ENCODE measurements around the gene PRKD1. TPM values are rescaled to one million over a fixed set of nuclear protein-coding genes. Genes with fewer than 3 reads are reported as not detected.

PRKD1 gene
- total RNA-seq, 4 donors from 2014 or later, result 3.0 to 5.4 (median 3.6) TPM

GRCh38 chr14:29601616-29602015, 326.0 kb downstream of the PRKD1 start:
- H3K4me3 ChIP-seq, result no peak overlapping the region
- no peak for DNase-seq (ENCODE audit: low spot score in 2 of 2)
- H3K36me3 ChIP-seq, result no peaks in the 10 kb centered on the region
- 76% methylated on average over 5 of the region's 5 CpGs for WGBS
- H3K27ac ChIP-seq, result no peak overlapping the region
- no peaks in the 10 kb centered on the region for H3K4me1 ChIP-seq
- no peak for TF ChIP-seq CTCF (IDR thresholded peaks at IDR 0.05)
- no peak for TF ChIP-seq POLR2A (IDR thresholded peaks at IDR 0.05)
- TF ChIP-seq POLR2AphosphoS5 (IDR thresholded peaks at IDR 0.05), result no peak
- TF ChIP-seq EP300 (IDR thresholded peaks at IDR 0.05), result no peak
- no peaks in the 10 kb centered on the region for H3K27me3 ChIP-seq
- H3K9me3 ChIP-seq, result no peaks in the 10 kb centered on the region

GRCh38 chr14:29587761-29588470, 339.7 kb downstream of the PRKD1 start:
- WGBS, result 79% methylated on average over 7 of the region's 7 CpGs
- Histone ChIP-seq H3K4me3 (no peak overlapping the region), H3K9me3 (no peaks in the 10 kb centered on the region), H3K36me3 (no peaks in the 10 kb centered on the region), H3K27me3 (no peaks in the 10 kb centered on the region), H3K27ac (no peak overlapping the region), H3K4me1 (peaks cover 3% of the 10 kb centered on the region)
- TF ChIP-seq POLR2AphosphoS5 (IDR thresholded peaks at IDR 0.05) (no peak), CTCF (IDR thresholded peaks at IDR 0.05) (no peak), POLR2A (IDR thresholded peaks at IDR 0.05) (no peak), EP300 (IDR thresholded peaks at IDR 0.05) (no peak)
- no peak for DNase-seq (ENCODE audit: low spot score in 2 of 2)

GRCh38 chr14:29587046-29587445, 340.6 kb downstream of the PRKD1 start:
- Histone ChIP-seq H3K36me3 (no peaks in the 10 kb centered on the region), H3K4me3 (no peak overlapping the region), H3K4me1 (peaks cover 3% of the 10 kb centered on the region), H3K27ac (no peak overlapping the region), H3K9me3 (no peaks in the 10 kb centered on the region), H3K27me3 (no peaks in the 10 kb centered on the region)
- no peak for DNase-seq (ENCODE audit: low spot score in 2 of 2)
- TF ChIP-seq EP300 (IDR thresholded peaks at IDR 0.05), result no peak
- TF ChIP-seq CTCF (IDR thresholded peaks at IDR 0.05), result no peak
- no peak for TF ChIP-seq POLR2AphosphoS5 (IDR thresholded peaks at IDR 0.05)
- no peak for TF ChIP-seq POLR2A (IDR thresholded peaks at IDR 0.05)
- WGBS, result 83% methylated on average over 2 of the region's 2 CpGs

- WGBS, result 33% methylated on average over 8 of the region's 8 CpGs
- no peak overlapping the region for H3K27ac ChIP-seq
- no peaks in the 10 kb centered on the region for H3K9me3 ChIP-seq
- TF ChIP-seq POLR2A (IDR thresholded peaks at IDR 0.05) (no peak), POLR2AphosphoS5 (IDR thresholded peaks at IDR 0.05) (no peak), EP300 (IDR thresholded peaks at IDR 0.05) (no peak), CTCF (IDR thresholded peaks at IDR 0.05) (no peak)
- H3K27me3 ChIP-seq, result no peaks in the 10 kb centered on the region
- no peak overlapping the region for H3K4me3 ChIP-seq
- peaks cover 3% of the 10 kb centered on the region for H3K4me1 ChIP-seq
- no peak for DNase-seq (ENCODE audit: low spot score in 2 of 2)
- H3K36me3 ChIP-seq, result no peaks in the 10 kb centered on the region
These were observed 342.7 kb downstream of the PRKD1 start for GRCh38 chr14:29584992-29585391.

GRCh38 chr14:29580763-29581162, 346.9 kb downstream of the PRKD1 start:
- Histone ChIP-seq H3K4me1 (peaks cover 3% of the 10 kb centered on the region), H3K27me3 (no peaks in the 10 kb centered on the region), H3K4me3 (no peak overlapping the region), H3K36me3 (no peaks in the 10 kb centered on the region), H3K27ac (no peak overlapping the region), H3K9me3 (no peaks in the 10 kb centered on the region)
- no peak for DNase-seq (ENCODE audit: low spot score in 2 of 2)
- 88% methylated on average over 1 of the region's 1 CpG for WGBS
- TF ChIP-seq POLR2A (IDR thresholded peaks at IDR 0.05) (no peak), EP300 (IDR thresholded peaks at IDR 0.05) (no peak), POLR2AphosphoS5 (IDR thresholded peaks at IDR 0.05) (no peak), CTCF (IDR thresholded peaks at IDR 0.05) (no peak)
